Medulla oblongata (tissue), 1 donor: ENCODE measurements around the gene RFC4.

Experiments used
- DNase-seq: peaks from one replicate; pipeline ENCODE4 v3.0.0-alpha.2; 2015; ENCODE audit errors: extremely low spot score

RFC4 gene

GRCh38 chr3:186743666-186744065 is 62.6 kb downstream of the RFC4 start:
- no peak for DNase-seq

- DNase-seq: no peak
These were observed 63.5 kb downstream of the RFC4 start for GRCh38 chr3:186742618-186743380.
